HG02678 (cell line): ENCODE results near the gene FAM81B.

Experiments
- ATAC-seq: cut with Tn5 transposase; IDR thresholded peaks from one replicate; pipeline ENCODE4 v1.9.1; 2021; ENCODE audit warnings: mild to moderate bottlenecking, moderate library complexity; ENCODE audit not compliant: unreplicated experiment

Gene FAM81B

GRCh38 chr5:95460665-95461064 lies 69.5 kb downstream of the FAM81B start:
- no peak for ATAC-seq

- ATAC-seq = no peak
Measured at GRCh38 chr5:95471487-95471886, 80.3 kb downstream of the FAM81B start.

- ATAC-seq = no peak
Measured at GRCh38 chr5:95471942-95472341, 80.8 kb downstream of the FAM81B start.

- ATAC-seq = no peak
Measured at GRCh38 chr5:95484421-95484820, 93.3 kb downstream of the FAM81B start.

- ATAC-seq = no peak
Measured at GRCh38 chr5:95486191-95486590, 95.0 kb downstream of the FAM81B start.

GRCh38 chr5:95487880-95488279 lies 96.7 kb downstream of the FAM81B start:
- ATAC-seq = no peak
